GM23248 (cell line): ENCODE results near the gene ENTPD2. TPM values are rescaled to one million over a fixed set of nuclear protein-coding genes. Genes with fewer than 3 reads are reported as not detected.

ENCODE experiments used
- DNase-seq: peaks from one replicate; pipeline ENCODE4 v3.0.0-alpha.2; 2015
- H2AFZ ChIP-seq: fragments of 200-600 bp; sonication (generic); 2 replicates; pipeline ENCODE4 v1.6.1; 2016; ENCODE audit warnings: antibody characterized with exemption
- H3F3A ChIP-seq: fragments of 200-600 bp; sonication (generic); 2 replicates; pipeline ENCODE4 v1.6.1; 2016; ENCODE audit warnings: mild to moderate bottlenecking, antibody characterized with exemption, mixed run types; ENCODE audit not compliant: insufficient read depth
- H3K27ac ChIP-seq: fragments of 200-600 bp; sonication (generic); 2 replicates; pipeline ENCODE4 v1.5.1; 2016; ENCODE audit warnings: mild to moderate bottlenecking
- H3K27me3 ChIP-seq: fragments of 200-600 bp; sonication (generic); replicated peaks from 2 replicates; pipeline ENCODE4 v1.6.1; 2016; ENCODE audit warnings: mild to moderate bottlenecking; ENCODE audit not compliant: insufficient read depth
- H3K36me3 ChIP-seq: fragments of 200-600 bp; sonication (generic); 2 replicates; pipeline ENCODE4 v1.6.1; 2016; ENCODE audit warnings: low read depth, mild to moderate bottlenecking
- H3K4me1 ChIP-seq: fragments of 200-600 bp; sonication (generic); 2 replicates; pipeline ENCODE4 v1.6.1; 2016; ENCODE audit warnings: mild to moderate bottlenecking; ENCODE audit not compliant: insufficient read depth
- H3K4me2 ChIP-seq: fragments of 200-600 bp; sonication (generic); one replicate; pipeline ENCODE4 v1.6.1; 2016; ENCODE audit warnings: mild to moderate bottlenecking; ENCODE audit not compliant: unreplicated experiment
- H3K4me3 ChIP-seq: fragments of 200-600 bp; sonication (generic); 2 replicates; pipeline ENCODE4 v1.5.1; 2016; ENCODE audit warnings: mild to moderate bottlenecking
- H3K79me2 ChIP-seq: fragments of 200-600 bp; sonication (generic); 2 replicates; pipeline ENCODE4 v1.6.1; 2016; ENCODE audit warnings: mild to moderate bottlenecking; ENCODE audit not compliant: insufficient read depth
- H3K9ac ChIP-seq: fragments of 200-600 bp; sonication (generic); 2 replicates; pipeline ENCODE4 v1.6.1; 2016; ENCODE audit warnings: mild to moderate bottlenecking
- H3K9me2 ChIP-seq: fragments of 200-600 bp; sonication (generic); 2 replicates; pipeline ENCODE4 v1.6.1; 2016; ENCODE audit warnings: mixed run types, mild to moderate bottlenecking, moderate library complexity; ENCODE audit not compliant: insufficient read depth
- H3K9me3 ChIP-seq: fragments of 200-600 bp; sonication (generic); one replicate; pipeline ENCODE4 v1.6.1; 2017; ENCODE audit warnings: low read depth
- H4K20me1 ChIP-seq: fragments of 200-600 bp; sonication (generic); 2 replicates; pipeline ENCODE4 v1.6.0; 2016; ENCODE audit not compliant: insufficient read depth
- EZH2 ChIP-seq: fragments of 200-600 bp; sonication (generic); IDR thresholded peaks from 2 replicates; pipeline ENCODE4 v1.6.1; 2018; ENCODE audit warnings: antibody characterized with exemption, mild to moderate bottlenecking; ENCODE audit not compliant: insufficient read depth, poor library complexity, severe bottlenecking
- EZH2phosphoT487 ChIP-seq: fragments of 200-600 bp; sonication (generic); IDR thresholded peaks from 2 replicates; pipeline ENCODE4 v1.6.1; 2018; ENCODE audit warnings: antibody characterized with exemption, moderate library complexity, mild to moderate bottlenecking, low read depth; ENCODE audit not compliant: insufficient read depth
- WGBS, 2 experiments: methylation state at CpG; one replicate each; pipeline ENCODE4 v1.1.6; 2015 to 2017; ENCODE audit warnings: low lambda C conversion rate in 2 of 2, low coverage in 1 of 2; ENCODE audit errors: missing lambda C conversion rate in 2 of 2; 5-methylcytosine and 5-hydroxymethylcytosine counted together
- in situ Hi-C: fragments of 300-500 bp; cut with MboI; formaldehyde crosslinking; loops from 2 replicates; pipeline ENCODE4 v1.15.0; 2020
- polyA plus RNA-seq: library from polyadenylated mRNA; unstranded; fragments of >200 nt; fragmentation: Nextera tagmentation; extraction: Ambion mirVana; gene quantifications from 2 replicates; pipeline ENCODE4 v1.2.1, GENCODE V29; 2016
- total RNA-seq: library from RNA; depleted of rRNA; stranded (reverse); fragments of >200 nt; shearing (Covaris generic); gene quantifications from 2 replicates; pipeline ENCODE4 v1.2.3, GENCODE V29; 2014

The ENTPD2 gene
- total and polyA plus RNA-seq, 2 experiments from 2014 or later, result not detected

GRCh38 chr9:137080260-137081122 is 26.6 kb upstream of the ENTPD2 start:
- peaks cover 6% of the 10 kb centered on the region; the same call in 1 of the 2 replicates for H3K79me2 ChIP-seq
- peaks cover 29% of the 10 kb centered on the region for H3F3A ChIP-seq
- H3K9me2 ChIP-seq, result no peaks in the 10 kb centered on the region
- H4K20me1 ChIP-seq, result no peaks in the 10 kb centered on the region
- DNase-seq, result no peak
- no peak overlapping the region for H3K4me3 ChIP-seq
- no peak overlapping the region for H3K4me2 ChIP-seq
- H3K4me1 ChIP-seq, result peaks cover 23% of the 10 kb centered on the region
- 95 to 96% methylated on average over 23 of the region's 24 CpGs for WGBS, 2 experiments
- H3K27ac ChIP-seq, result no peak overlapping the region
- no peak overlapping the region for H3K9ac ChIP-seq
- 0 out of 2 replicates have a peak, but pooled peaks cover 2% of the 10 kb centered on the region for H3K36me3 ChIP-seq
- in situ Hi-C loops, result no loop called here
- H3K9me3 ChIP-seq, result no peaks in the 10 kb centered on the region
- H2AFZ ChIP-seq, result no peak overlapping the region
- H3K27me3 ChIP-seq, result no peaks in the 10 kb centered on the region
- TF ChIP-seq EZH2, result no peak
- no peak for TF ChIP-seq EZH2phosphoT487

- 0 out of 2 replicates have a peak, but pooled peaks cover 2% of the 10 kb centered on the region for H3K36me3 ChIP-seq
- H3K27me3 ChIP-seq, result no peaks in the 10 kb centered on the region
- DNase-seq, result no peak
- H4K20me1 ChIP-seq, result no peaks in the 10 kb centered on the region
- H3K4me3 ChIP-seq, result no peak overlapping the region
- no peaks in the 10 kb centered on the region for H3K9me2 ChIP-seq
- peaks cover 6% of the 10 kb centered on the region; the same call in 1 of the 2 replicates for H3K79me2 ChIP-seq
- no peak overlapping the region for H3K9ac ChIP-seq
- no peak overlapping the region for H3K27ac ChIP-seq
- no peak for TF ChIP-seq EZH2phosphoT487
- no peak for TF ChIP-seq EZH2
- H2AFZ ChIP-seq, result no peak overlapping the region
- in situ Hi-C loops, result no loop called here
- peaks cover 16% of the 10 kb centered on the region for H3K4me1 ChIP-seq
- H3F3A ChIP-seq, result peaks cover 22% of the 10 kb centered on the region
- WGBS, 2 experiments, result 91 to 92% methylated on average over 13 of the region's 13 CpGs
- H3K4me2 ChIP-seq, result no peak overlapping the region
- H3K9me3 ChIP-seq, result no peaks in the 10 kb centered on the region
These were observed 25.5 kb upstream of the ENTPD2 start for GRCh38 chr9:137079401-137079787.

GRCh38 chr9:137078701-137079400 is 25.0 kb upstream of the ENTPD2 start:
- Histone ChIP-seq H3K36me3 (0 out of 2 replicates have a peak, but pooled peaks cover 2% of the 10 kb centered on the region), H3K27me3 (no peaks in the 10 kb centered on the region), H3K9ac (no peak overlapping the region), H3K9me2 (no peaks in the 10 kb centered on the region), H3K27ac (no peak overlapping the region), H2AFZ (no peak overlapping the region), H3K4me1 (peaks cover 11% of the 10 kb centered on the region), H3K4me2 (no peak overlapping the region), H3K9me3 (no peaks in the 10 kb centered on the region), H3K79me2 (peaks cover 6% of the 10 kb centered on the region; the same call in 1 of the 2 replicates), H3K4me3 (no peak overlapping the region), H3F3A (peaks cover 16% of the 10 kb centered on the region), H4K20me1 (no peaks in the 10 kb centered on the region)
- 79 to 88% methylated on average over 36 to 50 of the region's 51 CpGs for WGBS, 2 experiments
- in situ Hi-C loops, result no loop called here
- DNase-seq, result no peak
- TF ChIP-seq EZH2phosphoT487 (no peak), EZH2 (no peak)
